Embryonic facial prominence (tissue), 1 donor: ENCODE measurements around the gene SH3PXD2A.
"Not testable (repeated sequence)": the region's sequence is repeated elsewhere in the genome, so short reads cannot be mapped to it uniquely, and the experiment has no call there.

Source experiments
- DNase-seq: peaks from one replicate; pipeline ENCODE4 v3.0.0-alpha.2; 2016; ENCODE audit errors: extremely low spot score

SH3PXD2A gene

DNA sequence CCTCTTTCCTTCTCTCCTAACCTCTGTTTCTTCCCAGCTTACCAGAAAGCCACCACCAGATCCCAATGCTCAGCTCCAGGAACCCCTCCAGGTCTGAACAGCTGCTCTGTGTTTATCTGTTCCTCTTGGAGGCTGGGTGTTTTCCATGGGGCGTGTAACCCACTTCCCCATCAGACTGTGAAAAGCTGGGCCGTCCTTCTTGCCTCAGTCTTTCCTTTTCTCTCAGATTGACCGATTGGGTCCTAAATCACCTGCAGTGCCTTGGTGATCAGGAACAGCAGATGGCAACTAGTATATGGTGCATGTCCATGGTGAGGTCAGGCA, 4.8 kb downstream of the SH3PXD2A start:
- no peak for DNase-seq

DNA sequence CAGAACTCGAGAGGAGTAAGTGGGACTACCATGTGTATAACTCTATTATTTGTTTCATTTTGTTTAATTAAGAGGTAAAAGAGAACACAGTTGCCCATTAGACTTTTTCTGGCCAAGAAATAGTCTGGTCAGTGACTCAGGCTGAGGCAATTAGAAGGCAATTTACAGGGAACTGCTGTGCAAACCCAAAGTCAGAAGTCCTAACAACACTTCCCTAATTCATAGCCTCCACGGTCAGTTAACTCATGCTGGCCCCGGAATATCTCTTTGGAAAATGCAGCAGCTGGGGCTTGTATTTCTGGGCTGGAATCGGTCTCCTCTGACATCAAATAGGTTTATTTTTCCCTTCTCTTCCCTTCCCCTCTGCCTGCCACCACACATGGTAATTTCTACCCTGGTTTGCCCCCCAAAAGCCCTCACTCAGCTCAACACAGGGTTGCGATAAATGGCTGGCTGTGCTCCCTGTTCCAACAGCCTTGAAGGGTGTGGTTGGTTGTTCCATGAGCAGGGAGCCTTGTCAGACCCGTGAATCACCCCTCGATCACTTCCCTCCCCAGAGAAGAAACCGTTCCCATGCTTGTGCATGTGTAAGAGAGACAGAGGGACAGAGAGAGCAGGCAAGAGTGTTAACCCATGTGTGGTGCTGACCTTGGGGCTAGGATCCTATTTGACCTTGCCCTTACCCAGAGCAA, 5.3 kb downstream of the SH3PXD2A start:
- no peak for DNase-seq

DNA sequence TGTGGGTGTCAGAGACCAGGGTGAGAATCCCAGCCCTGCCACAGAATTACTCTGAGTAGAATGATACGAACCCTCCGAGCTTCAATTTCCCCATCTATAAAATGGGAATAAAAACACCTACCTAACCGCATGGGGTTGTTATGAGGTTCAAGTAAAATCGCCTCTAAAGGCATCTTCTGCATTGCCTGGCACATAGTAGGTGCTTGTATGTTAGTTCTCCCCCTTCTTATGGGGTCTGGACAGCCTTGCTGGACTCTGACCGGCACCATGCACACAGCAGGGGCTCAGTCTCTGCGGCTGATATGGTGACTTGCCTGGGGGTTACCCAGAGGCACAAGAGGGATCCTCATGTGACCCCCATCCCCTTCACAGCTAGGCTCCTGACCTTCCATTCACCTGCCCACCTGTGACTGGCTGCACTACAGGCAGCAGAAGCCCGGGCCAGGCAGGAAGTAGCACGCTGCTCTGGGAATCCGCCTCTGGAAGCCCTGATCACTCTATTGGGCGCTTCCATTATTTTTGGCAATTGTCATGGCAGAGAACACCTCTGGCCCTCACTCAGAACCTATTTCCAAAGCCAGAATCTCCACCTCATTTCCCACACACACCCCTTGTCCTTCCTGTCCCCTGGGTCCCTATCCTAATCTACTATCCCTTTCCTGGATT, 6.0 kb downstream of the SH3PXD2A start:
- no peak for DNase-seq

DNA sequence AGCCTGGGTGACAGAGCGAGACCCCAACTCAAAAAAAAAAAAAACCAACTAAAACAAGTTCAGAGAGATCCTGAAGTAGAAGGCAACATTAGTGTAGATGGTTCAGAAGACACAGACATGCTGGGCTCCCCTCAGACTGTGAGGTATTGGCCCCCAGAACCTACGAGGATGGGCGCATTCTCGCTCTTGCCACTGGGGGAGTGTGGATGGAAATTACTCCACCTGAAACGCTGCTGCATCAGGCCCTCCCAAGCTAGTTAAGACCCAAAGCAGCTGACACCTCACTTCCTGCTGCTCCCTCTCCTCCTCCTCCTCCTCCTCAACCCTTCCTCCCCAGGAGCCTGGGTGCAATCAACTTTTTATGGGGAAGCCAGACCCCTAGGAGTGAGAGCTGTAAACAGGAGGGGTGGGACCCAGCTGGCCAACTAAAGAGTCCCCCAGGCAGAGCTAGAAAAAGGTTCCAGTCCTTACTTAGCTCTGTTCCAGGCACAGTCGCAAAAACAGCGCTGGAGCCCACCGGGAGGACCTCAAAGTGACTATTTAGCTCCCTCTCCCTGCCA, 7.4 kb downstream of the SH3PXD2A start:
- DNase-seq = no peak

DNA sequence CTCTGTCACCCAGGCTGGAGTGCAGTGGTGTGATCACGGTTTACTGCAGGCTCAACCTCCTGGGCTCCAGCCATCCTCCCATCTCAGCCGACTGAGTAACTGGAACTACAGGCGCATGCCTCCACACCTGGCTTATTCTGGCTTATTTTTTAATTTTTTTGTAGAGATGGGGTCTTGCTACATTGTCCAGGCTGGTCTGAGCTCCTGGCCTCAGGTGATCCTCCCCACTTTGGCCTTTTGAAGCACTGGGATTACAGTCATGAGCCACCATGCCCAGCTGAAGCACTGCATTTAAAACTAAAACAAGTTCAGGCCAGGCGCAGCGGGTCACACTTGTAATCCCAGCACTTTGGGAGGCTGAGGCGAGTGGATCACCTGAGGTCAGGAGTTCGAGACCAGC, 8.0 kb downstream of the SH3PXD2A start:
- DNase-seq = no peak

DNA sequence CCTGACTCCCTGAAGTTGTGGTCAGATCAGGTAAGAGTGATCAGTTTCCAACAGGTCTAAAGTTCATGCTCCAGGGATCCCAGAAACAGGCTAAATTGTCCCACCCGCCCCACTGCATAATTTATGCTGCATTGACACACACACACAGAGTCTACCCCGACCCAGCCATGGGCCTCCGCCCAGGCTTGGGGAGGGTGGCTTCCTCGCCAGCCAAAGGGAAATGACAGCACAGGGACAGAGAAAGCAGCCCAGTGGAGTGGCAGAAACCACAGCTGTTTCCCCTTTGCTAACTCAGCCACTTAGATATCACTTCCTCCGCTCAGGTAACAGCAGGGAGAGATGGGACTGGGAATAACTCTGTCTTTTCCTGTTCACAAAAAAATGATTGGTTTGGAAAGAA, 9.4 kb downstream of the SH3PXD2A start:
- DNase-seq = no peak

DNA sequence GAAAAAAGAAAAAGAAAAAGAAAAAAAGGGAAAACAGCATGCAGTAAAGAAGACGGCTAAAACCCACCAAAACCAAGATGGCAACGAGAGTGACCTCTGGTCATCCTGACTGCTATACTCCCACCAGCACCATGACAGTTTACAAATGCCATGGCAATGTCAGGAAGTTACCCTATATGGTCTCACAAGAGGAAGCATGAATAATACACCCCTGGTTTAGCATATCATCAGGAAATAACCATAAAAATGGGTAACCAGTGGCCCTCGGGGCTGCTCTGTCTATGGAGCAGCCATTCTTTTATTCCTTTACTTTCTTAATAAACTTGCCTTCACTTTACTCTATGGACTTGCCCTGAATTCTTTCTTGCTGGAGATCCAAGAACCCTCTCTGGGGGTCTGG, 10.0 kb downstream of the SH3PXD2A start:
- DNase-seq = not testable (repeated sequence)

DNA sequence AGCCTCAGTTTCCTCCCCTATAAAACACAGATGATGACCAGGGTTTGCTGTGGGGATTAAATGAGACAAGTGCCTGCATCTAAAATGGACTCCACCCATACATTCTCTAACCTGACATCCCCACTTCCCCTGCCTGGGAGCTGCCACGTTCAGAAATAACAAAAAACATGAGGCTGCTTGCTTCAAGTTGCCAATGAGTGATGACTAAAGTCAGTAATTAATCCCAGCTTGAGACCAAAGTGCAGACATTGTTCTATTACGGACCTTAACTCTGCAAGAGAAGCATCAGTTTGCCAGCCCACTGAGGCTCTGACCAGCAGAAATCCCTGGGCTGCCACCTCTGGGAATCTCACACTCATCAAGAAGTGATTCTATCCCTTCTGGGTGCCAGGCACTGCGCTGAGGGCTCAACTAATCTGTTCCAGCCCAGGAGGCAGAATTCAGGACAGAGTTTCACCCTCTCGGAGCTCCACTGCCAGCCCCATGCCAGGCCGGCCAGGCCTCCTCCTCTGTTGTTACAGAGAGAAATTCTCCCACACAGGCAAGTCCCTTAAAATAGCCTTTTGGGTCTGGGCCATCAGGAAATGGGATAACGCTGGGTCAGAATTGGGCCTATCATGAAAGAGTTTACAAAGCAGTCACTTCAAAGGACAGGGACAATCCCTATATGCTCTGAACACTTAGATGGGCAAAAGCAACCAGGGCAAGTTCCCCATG, 11.4 kb downstream of the SH3PXD2A start:
- DNase-seq = no peak

DNA sequence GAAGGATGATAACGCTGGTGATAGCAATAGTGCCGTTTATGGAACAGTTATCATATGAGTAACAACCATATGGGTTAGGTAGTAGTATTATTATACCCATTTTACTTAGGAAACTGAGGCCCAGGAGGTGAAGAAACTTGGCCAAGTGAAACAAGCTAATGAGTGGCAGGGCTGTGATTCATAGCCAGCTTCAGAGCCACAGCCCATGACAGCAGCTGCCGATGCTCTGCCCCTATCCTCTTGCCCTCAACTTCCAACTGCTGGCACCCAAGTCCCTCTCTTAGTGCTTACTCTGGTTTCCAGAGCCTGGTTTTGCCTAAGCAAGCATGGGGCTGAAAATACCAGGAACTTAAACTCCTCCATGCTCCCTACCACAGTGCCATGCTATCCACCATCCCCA, 12.3 kb downstream of the SH3PXD2A start:
- DNase-seq = no peak

DNA sequence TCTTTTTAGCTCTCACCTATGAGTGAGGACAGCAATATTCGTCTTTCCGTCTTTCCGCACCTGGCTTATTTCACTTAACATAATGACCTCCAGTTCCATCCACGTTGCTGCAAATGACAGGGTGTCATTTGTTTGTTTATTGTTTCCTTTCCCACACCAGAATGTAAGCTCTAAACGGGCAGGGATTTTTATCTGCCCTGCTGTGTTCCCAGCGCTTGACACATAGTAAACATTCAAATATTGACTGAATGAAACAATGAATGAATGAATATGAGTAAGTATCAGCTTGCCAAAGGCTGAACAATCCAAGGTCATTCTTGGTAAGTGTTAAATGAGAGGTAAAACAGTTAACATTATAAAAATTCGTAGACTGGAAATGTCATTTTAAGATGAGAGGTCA, 12.8 kb downstream of the SH3PXD2A start:
- DNase-seq = no peak

DNA sequence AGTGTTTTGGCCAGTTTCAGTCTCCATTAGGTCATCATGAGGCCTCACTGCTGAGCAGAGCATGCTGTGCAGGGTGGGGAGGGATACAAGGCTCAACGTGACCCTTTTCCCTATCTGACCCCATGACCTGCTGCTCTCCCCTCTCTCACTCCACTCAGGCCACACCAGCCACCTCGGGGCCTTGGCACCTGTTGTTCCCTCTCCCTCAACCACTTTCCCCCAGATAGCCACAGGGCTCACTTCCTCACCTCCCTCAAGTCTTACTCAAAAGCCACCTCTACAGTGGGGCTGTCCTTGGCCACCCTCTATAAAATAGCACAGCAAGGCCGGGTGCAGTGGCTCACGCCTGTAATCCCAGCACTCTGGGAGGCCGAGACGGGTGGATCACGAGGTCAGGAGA, 13.9 kb downstream of the SH3PXD2A start:
- DNase-seq = no peak

DNA sequence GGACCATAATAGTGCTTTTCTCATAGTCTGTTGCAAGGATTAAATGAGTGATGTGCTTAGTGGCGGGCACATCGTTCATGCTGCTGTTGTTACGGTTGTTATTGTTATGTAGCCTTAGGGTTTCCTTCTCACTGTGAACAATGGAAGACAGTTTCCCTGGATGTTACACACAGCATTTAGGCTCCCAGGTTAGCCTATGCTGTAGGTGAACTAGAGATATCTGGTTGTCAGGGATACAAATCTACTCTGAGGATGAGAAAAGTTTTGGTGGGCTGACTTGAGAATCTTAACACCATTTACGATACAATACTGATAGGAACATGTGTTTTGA, 14.7 kb downstream of the SH3PXD2A start:
- DNase-seq = no peak

DNA sequence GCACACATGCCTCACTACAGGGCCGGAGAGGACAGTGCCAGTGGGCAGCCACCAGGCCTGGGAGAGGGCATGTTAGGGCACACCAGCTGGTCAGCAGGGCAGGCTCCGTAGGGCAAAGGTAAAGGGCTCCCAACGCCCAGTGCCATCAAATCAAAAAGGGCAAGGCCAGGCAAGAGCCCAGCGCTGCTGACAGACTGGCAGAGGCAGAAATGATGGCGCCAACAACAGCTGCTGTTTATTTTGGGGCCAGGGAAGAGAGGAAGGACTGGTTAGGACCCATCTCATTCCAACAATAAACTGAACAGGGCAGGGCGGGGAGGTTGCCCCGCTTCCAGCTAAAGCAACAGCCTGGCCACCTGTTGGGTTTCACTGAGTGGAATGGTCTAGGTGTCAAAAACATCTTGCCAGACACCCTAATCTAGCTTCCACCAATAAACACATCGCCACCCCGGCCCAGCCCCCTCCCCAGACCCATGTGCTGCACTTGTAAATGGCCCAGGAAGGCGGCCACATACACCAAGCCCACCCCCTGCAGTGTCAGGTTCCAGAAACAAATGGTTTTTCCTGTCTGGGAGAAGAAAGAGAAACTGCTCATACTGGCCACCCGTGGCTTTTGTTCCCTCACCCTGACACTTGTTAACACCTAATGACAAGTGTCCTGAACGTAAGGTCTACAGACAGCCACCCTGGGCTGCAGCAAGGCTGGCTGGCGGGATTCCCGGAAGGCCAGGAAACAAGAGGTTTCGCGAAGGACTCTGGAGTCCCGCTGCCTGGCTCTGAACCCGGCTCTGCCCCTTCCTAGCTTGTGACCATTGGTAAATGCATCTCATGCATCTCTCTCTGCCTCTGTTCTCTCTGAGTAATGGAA, 15.3 kb downstream of the SH3PXD2A start:
- DNase-seq = no peak

DNA sequence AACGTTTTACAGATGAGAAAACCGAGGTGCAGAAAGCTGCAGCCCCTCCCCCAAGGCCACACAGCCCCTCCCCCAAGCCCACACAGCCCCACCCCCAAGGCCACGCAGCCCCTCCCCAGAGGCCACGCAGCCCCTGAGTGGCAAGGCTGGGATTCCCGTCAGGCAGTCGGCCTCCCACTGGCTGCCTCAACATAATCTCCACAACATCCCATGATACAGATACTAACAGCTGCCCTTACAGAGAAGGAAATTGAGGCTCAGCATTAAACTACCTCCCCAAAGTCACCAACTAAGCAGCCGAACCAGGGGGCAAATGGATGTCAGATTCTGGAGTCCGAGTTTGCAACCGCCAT, 15.9 kb downstream of the SH3PXD2A start:
- no peak for DNase-seq

DNA sequence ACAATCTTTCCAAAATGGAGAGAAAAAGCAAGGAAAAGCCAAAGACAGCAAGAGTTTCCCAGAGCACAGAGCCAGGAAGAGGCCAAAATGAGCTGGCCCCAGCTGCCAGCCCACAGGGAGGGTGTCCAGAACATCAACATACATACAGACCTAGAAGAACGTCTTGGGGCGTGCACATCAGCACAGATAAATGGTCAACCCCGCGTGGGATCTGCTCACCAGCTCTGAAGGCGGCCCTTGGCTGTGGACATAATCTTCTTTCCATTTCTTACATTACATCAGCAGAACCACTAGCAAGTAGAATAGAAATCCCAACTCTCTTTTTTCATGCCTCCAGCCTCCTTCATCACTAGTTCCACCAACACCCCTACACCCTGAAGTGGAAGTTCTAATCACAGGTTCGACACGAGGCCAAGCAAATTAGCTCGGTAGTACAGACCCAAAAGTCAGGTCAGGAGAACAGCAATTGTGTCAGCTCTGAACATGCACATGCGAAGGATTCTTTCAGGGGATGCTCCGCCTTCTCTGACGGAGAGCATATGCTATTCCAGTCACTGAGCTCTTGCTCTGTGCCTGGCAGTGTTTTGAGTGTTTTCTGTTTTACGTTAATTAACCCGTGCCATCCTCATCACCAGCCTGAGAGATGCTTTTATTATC, 16.4 kb downstream of the SH3PXD2A start:
- no peak for DNase-seq

DNA sequence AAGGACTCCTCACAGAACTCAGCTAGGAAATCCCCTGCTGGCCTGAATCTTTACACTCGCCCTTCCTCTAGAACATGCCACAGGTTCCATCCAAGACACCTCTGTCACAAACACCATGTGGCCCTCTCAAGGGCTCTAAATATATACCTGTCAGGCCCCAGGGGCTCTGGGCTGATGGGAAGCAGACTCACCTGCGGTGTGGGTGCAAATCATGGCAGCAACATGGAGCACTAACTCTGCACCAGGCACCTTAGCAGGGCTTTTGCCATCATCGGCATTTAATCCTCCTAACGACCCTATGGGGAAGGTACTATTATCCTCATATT, 17.3 kb downstream of the SH3PXD2A start:
- no peak for DNase-seq

DNA sequence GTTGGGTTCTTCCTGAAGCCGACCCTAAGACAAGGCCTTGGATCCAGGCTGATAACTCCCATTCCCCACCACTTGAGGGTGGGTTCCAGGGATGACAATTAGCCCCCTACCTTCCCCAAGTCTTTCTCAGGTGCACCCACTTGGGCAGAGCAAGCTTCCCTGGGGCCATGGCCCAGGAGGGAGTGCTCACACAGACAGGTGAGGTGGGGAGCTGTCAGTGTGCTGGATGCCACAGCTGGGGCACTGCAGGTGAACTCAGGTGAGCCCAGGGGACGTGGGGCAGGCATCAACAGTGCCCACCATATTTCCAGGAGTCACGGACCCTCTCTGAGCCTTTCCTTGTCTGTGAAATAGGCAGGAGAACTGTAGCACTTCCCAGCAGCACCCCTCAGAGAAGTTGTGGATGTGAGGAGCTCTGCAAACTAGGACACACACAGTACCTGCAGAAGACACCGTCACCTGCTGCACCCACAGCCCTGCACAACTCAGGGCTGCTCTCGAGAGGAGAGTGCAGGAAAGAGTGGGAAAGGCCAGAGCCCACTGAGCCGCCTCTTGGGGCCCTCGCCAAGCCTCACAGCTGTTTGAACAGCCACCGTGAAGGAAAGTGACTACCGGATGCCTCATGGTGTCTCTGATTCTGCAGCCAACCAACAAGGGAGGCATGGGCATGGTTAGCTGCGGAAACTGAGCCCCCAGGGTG, 17.9 kb downstream of the SH3PXD2A start:
- DNase-seq = no peak

DNA sequence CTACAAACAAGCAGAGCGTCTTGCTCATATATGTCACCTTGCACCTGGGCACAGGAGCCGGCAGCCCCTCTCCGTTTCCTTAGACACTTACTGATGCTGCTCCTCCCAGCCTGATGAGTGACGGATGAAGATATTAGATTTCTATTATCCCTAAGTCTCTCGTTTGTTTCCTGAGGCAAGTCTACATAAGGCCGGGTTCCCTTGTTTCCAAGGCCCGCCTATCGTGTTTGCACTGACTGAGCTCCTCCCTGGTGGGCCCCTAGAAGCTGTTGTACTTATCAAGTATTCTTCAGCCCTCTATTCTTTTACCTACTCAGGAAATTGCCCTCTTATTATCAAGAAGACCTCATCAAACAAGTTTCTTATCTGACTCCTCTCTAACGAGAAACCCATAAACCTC, 18.5 kb downstream of the SH3PXD2A start:
- DNase-seq = no peak

DNA sequence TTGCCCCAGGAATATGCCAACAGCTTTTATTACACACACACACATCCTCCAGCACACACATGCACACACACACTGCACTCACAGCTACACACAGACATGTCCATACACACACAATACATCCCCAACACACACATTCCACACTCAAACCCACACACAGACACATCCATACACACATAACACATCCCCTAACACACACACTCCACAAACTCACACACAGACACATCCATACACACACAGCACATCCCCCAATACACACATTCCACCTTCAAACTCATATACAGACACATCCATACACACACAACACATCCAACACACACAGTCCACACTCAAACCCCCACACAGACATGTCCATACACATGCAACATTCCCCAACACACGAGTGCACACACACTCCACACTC, 19.1 kb downstream of the SH3PXD2A start:
- DNase-seq = no peak

DNA sequence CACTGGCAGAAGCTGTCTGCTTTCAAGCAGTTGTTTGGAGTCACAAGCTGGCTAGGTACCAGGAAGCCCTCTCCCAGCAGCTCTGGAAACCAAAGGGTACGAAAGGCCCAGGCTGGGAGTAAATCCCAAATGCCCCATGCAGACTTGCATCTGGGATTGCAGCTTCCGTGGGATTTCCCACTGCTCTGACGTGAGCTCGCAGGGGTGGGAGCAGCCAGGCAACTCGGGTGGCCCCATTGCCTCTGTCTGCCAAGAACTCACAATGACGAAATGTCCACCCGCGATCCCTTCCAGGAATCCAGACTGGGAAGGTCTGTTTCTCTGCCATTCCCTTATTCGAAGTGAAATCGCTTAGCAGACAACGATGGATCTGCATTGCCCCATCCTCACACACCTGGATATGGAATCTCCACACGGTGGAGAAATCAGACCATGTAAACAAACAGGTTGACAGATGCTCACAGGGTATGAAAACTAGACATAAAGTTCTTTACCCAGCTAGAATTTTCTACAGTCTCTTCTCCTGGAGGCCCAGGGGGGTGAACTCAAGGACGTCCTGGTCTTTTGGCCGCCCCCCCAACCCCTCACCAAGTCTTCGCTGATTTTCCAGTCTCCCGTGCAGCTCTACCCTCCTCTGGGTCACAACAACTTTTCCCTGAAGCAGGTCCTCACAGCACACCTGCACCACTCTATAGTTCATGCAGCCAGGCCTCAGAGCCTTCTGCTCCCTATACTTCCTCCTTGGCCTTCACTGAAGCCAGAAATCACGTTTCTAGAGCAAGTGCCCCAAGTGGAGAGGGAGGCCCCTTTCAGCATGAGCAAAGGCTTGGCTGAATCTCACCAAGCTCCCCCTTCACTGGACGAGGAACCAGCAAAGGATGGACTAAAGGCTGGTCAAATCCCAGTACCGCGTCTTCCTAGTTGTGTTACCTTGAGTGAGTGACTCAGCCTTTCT, 20.0 kb downstream of the SH3PXD2A start:
- DNase-seq = no peak
